Measurements from ENCODE around the gene MRPL22.
"Not testable (repeated sequence)": the region's sequence is repeated elsewhere in the genome, so short reads cannot be mapped to it uniquely, and the experiment has no call there.

Gene MRPL22

GRCh38 chr5:154940772-154941620 is at the start of gene MRPL22:
TSS of gene MRPL22 (plus strand) at chr5:154941073. CDS start at chr5:154941111, 38 bp downstream.
- DNase-seq, result peak; percentile 96 to 98 (median 97)

GRCh38 chr5:154892369-154892771 is 48.5 kb upstream of the MRPL22 start:
- DNase-seq, result no peak

- DNase-seq, result no peak
These were observed 47.5 kb upstream of the MRPL22 start for GRCh38 chr5:154893381-154893780.

- no peak for DNase-seq
These were observed 45.0 kb upstream of the MRPL22 start for GRCh38 chr5:154895606-154896561.

GRCh38 chr5:154896562-154897165 is 44.2 kb upstream of the MRPL22 start:
- DNase-seq, result no peak

GRCh38 chr5:154898210-154898609 is 42.7 kb upstream of the MRPL22 start:
- no peak for DNase-seq

- no peak for DNase-seq
These were observed 41.6 kb upstream of the MRPL22 start for GRCh38 chr5:154899151-154899816.

- no peak for DNase-seq
These were observed 40.8 kb upstream of the MRPL22 start for GRCh38 chr5:154900066-154900465.

- no peak for DNase-seq
These were observed 39.6 kb upstream of the MRPL22 start for GRCh38 chr5:154901276-154901675.

- no peak for DNase-seq
These were observed 39.0 kb upstream of the MRPL22 start for GRCh38 chr5:154901913-154902312.

GRCh38 chr5:154905601-154906000 is 35.3 kb upstream of the MRPL22 start:
- not testable (repeated sequence) for DNase-seq

GRCh38 chr5:154916874-154917273 is 24.0 kb upstream of the MRPL22 start:
- DNase-seq, result no peak

- no peak for DNase-seq
These were observed 23.1 kb upstream of the MRPL22 start for GRCh38 chr5:154917757-154918156.

- DNase-seq, result no peak
These were observed 17.1 kb upstream of the MRPL22 start for GRCh38 chr5:154923441-154924430.

- no peak for DNase-seq
These were observed 7.3 kb upstream of the MRPL22 start for GRCh38 chr5:154933537-154933936.

GRCh38 chr5:154934881-154935280 is 6.0 kb upstream of the MRPL22 start:
- DNase-seq, result no peak

GRCh38 chr5:154937186-154937717 is 3.6 kb upstream of the MRPL22 start:
- DNase-seq, result no peak

- DNase-seq, result peak; percentile 88 to 95 (median 93)
These were observed 3.0 kb upstream of the MRPL22 start, which contains the start of gene GEMIN5 for GRCh38 chr5:154937718-154938466. TSS of gene GEMIN5 (minus strand) at chr5:154938211. CDS start at chr5:154938133, 78 bp downstream.

- not testable (repeated sequence) for DNase-seq
These were observed 1.5 kb upstream of the MRPL22 start for GRCh38 chr5:154939387-154939786.

GRCh38 chr5:154940375-154940771 is 500 bp upstream of the MRPL22 start:
- no peak for DNase-seq

Measured in suppressor macrophage treated with lipopolysaccharide for 1 hour (primary cell).